GM19395 (cell line): Measurements from ENCODE around the gene TAB2.
"Not testable (repeated sequence)": the region's sequence is repeated elsewhere in the genome, so short reads cannot be mapped to it uniquely, and the experiment has no call there.

Source experiments
- ATAC-seq: cut with Tn5 transposase; IDR thresholded peaks from one replicate; pipeline ENCODE4 v1.9.1; 2021; ENCODE audit warnings: mild to moderate bottlenecking, moderate library complexity; ENCODE audit not compliant: unreplicated experiment

The TAB2 gene

GRCh38 chr6:149438855-149439254 lies 121.3 kb downstream of the TAB2 start:
- ATAC-seq = peak; percentile 83

DNA sequence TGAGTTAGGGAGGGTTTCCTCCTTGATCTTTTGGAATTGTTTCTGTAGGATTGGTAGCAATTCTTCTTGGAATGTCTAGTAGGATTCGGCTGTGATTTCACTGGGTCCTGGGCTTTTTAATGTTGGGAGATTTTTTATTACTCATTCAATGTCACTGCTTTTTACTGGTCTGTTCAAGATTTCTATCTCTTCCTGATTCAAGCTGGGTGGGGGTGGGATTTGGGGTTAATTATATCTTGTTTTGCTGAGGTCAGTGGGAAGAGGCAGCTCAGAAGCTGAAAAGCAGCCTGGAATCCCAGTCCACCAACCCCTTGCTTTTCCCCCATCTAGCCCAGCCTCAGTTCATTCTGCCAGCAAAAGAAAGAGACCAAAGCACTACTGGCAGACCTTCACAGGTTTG lies 122.1 kb downstream of the TAB2 start:
- ATAC-seq = no peak

- ATAC-seq = no peak
Measured at GRCh38 chr6:149440735-149441671, 123.5 kb downstream of the TAB2 start.

DNA sequence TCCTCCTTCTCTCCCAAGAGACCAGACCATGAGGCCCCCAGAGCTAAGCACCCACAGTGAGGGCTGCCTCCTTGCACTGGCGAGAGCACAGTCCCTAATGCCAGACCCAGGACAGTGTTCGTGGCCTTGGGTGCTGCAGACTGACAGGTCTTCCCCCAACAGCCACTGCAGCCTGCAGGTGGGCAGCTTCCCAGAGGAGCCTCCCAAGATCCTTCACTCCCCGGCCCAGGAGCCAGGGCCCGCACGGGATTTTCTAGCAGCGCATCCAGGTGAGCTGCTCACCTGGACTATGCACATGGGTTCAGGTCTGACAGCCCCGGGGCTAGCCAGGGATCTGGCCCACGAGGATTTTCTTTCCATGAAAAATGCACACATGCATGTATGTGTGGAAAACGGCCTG lies 124.2 kb downstream of the TAB2 start:
- no peak for ATAC-seq

GRCh38 chr6:149443411-149444181 lies 126.1 kb downstream of the TAB2 start:
- no peak for ATAC-seq

- not testable (repeated sequence) for ATAC-seq
Measured at GRCh38 chr6:149444360-149445094, 127.0 kb downstream of the TAB2 start.

DNA sequence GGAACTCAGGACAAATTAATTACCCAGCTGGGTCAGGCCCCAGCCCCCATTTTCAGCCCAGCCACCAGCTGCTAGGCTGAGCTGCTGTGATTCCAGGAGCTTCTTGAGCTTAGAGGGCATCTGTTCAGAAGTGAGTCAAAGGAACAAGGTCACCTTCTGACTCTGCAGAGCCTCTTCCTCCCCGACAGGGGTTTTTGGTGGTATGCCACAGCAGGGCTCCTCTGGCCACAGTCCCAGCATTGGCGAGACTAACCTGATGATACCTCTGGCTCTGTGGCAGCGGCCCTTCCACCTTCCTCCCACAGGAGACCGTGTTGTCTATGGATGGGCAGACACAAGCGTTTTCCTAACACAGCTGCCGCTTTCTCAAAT lies 127.6 kb downstream of the TAB2 start:
- no peak for ATAC-seq

DNA sequence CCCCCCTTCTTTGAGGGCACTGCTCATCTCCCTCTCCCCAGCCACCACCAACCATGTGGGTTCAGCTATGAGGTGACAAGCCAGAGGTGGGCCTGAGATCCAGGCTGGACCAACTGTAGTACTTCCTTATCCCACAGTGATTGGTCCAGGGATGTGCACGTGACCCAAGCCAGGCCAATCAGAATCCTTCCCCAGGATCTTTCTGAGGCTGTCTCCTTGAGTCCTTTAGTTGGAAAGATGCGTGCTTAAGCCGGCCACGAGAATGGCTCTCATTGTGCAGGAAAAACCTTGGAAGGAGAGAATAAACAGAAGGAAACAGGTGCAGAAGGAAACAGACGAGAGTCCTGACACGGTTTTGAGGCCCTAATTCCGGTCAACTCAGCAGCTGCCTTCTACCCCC lies 128.1 kb downstream of the TAB2 start:
- ATAC-seq = no peak

GRCh38 chr6:149446791-149447376 lies 129.4 kb downstream of the TAB2 start:
- no peak for ATAC-seq

DNA sequence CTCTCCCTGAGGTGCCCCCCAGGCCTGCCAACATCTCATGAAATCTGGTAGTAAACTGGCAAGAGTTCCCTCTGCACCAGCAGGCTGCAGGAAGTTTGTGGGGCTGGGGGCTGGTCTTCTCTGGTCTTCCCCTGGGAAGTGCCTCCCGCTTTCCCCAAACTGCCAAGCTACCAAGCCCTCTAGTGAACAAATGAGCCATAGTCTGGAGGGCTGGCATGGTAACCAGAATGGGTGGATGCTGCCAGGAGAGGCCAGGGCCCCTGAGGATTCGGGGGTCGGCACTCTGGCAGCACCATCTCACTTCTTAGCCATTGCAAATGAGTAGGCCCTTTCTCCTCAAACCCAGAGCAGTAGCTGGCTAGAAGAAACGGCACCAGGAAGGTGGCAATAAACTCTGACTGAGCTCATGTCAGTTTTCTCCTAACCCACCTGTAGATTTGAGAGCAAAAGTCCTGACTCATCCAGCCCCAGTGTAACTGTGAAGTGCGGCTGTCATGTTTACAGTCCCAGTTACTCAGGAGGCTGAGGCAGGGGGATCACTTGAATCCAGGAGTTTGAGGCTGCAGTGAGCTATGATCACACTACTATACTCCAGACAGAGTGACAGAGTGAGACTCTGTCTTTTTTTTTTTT lies 131.4 kb downstream of the TAB2 start:
- no peak for ATAC-seq

DNA sequence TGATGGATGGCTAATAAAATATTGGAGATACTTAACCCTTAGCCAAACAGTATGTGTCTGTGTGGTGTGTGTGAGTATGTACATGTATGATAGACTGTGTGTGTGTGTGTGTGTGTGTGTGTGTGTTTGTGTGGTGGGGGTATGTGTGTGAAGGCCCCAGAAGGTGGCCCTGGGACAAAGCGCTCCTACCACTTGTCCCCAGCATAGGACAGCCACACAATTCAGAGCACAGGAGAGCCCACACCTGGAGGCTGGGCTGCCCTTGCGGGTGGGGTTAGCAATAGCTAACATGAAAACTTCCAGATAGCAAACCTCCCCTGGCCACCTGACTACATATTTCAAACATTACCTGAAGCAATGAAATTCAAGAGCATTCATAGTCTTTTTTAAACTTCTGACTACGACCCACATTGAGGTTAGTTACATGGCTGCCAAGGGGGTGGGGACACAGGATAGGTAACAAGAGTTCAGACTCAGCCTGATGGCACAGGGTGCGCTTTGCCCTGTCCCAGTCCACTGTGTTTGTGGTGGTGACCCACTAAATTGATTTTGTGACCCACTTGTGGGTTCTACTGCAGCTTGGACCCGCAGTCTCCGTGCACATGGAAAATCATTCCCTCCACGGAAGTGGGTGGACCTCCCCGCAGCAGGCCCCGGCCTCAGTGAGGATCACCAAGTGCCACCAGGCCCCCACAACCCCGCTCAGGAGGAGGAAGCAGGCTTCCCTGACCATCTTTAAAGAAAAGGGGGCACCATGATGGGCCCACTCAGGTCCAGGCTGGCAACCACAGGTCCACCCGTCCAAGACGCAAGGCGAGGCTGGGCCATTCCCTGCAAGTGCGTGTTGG lies 132.5 kb downstream of the TAB2 start:
- ATAC-seq = no peak

DNA sequence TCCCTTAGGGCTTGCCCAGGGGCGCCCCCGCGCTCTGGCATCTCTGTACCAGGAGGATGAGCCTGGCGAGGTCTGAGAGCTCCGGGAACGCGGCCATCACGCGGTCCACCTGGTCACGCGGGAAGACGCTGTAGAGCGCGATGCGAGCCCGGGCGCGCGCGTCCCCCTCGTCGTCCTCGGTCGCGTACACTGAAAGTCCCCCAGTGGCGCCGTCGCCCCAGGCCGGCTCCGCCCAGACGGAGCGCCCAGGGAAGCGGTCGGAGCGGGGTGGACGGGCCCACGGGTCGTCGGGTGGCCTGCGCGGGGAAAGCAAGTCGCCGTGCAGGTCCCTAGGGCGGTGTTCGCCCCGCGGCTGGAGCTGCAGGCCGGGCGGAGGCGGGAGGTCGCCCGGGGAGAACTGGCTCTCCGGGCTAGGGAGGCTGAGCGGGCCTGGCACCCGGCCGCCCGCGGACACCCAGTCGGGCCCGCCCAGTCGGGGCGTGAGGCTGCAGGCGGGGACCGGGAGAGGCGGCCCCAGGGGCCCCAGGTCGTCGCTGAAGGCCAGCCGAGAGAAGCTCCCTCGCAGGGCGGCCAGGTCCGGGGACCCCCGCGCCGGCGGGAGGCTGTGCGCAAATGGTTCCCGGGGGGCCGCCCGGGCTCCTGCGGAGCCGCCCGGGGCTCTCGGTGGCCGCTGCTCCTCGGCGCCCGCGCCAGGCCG lies 133.3 kb downstream of the TAB2 start:
- no peak for ATAC-seq

- ATAC-seq = no peak
Measured at GRCh38 chr6:149451376-149452036, 134.0 kb downstream of the TAB2 start.

DNA sequence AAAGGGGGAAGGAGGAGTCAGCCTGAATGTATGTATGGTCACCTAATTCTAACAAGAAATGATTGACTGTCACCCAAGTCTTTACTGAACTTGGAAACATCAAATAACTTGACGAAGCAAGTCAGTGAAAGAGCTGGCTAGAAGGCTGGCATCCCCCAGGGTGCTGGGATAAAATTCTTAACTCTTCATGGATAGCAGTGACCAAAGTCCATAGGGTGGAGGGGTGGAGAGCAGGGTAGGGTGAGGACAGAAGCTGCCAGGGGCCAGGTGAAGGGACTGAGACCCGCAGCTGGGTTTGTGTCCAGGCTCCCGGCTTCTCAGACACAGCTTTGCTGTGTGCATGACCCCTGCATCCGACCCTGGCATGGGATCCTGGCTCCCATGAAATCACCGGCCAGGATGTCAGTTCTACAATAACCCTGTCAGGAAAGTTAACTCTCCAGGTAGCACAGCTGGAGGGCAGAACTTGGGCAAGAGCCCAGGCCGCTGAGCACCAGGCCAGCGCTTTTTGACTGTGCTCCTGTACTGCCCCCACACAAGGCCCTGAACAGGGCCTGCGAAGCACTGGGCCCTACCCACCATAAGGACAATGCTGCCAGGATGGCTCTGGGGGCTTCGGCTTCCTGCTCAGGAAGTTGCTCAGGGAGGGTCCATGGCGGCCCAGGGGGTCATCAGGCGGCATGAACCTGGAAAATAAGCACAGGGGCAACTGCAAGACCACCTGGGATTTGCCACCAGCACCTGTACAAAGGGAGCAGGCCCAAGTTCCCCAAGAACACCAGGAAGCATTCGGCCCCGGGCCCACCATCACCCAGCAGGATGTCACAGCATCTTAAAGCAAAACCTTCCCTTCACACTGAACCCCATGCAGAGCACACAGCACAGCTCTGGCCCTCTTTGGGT lies 134.8 kb downstream of the TAB2 start:
- no peak for ATAC-seq

DNA sequence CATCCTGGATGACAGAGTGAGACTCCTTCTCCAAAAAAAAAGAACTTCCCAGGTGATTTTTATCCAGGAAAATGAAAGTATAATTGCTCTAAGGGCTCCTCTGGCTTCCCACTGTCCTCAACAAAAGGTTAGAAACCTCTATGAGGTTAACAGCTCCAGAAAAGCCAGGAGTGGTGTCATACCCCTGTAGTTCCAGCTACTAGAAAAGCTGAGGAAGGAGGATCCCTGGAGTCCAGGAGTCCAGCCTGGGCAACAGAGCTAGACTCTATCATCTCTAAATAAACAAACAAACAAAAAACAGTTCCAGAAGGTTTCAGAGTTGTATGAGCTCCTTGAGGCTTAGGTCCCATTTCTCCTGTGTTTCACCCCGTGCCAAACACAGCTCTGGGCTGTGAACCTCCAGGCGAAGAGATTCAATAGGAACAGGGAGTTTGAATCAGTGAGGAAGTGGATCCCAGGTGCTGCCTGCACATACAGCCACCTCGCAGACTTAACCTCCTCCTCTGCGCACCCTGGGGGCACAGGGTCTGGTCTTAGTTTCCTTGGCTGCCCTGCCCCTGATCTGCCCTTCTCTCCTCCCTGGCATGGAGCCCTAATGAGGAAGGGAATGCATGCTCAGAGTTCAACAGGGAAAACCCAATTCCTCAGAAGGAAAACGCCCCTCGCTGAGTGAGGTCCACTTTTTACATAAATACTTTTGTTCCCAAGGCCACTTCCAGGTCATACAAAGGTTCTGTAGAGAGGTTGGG lies 136.3 kb downstream of the TAB2 start:
- ATAC-seq = no peak

GRCh38 chr6:149454346-149454848 lies 136.9 kb downstream of the TAB2 start:
- ATAC-seq = no peak
